A549 (cell line): ENCODE measurements around the gene TMEM164.

ENCODE experiments used
- BHLHE40 ChIP-seq: IDR thresholded peaks from 2 replicates; pipeline ENCODE4 v1.6.1; 2012; ENCODE audit warnings: low read depth, low read length, inconsistent platforms
- CBX2 ChIP-seq: fragments of 200-600 bp; sonication (generic); IDR thresholded peaks from 2 replicates; pipeline ENCODE4 v1.6.1; 2016; ENCODE audit warnings: low read depth, mild to moderate bottlenecking, borderline replicate concordance
- CHD2 ChIP-seq: fragments of 150-350 bp; IDR thresholded peaks from 2 replicates; pipeline ENCODE4 v1.6.1; 2014; ENCODE audit warnings: low read length; ENCODE audit not compliant: partially characterized antibody
- HMGXB4 ChIP-seq: fragments of 250-450 bp; sonication (Bioruptor Pico); IDR thresholded peaks from 2 replicates; pipeline ENCODE4 v1.5.0; 2021; ENCODE audit warnings: mild to moderate bottlenecking, moderate library complexity, borderline replicate concordance
- JUN ChIP-seq, 2 experiments: fragments of >200 bp; sonication (Bioruptor Twin); formaldehyde crosslinking; IDR thresholded peaks; 2 replicates in 1 of 2; 3 replicates in 1 of 2; pipeline ENCODE4 v1.6.1; 2016 to 2017
- MYC ChIP-seq: IDR thresholded peaks from 2 replicates; pipeline ENCODE4 v1.6.1; 2012; ENCODE audit warnings: mild to moderate bottlenecking, inconsistent platforms, low read length, improper control_type of control experiment, borderline replicate concordance
- RCOR1 ChIP-seq: fragments of 150-350 bp; IDR thresholded peaks from 2 replicates; pipeline ENCODE4 v1.6.1; 2014; ENCODE audit warnings: antibody characterized with exemption, low read length, low read depth
- SREBF2 ChIP-seq: fragments of 450-650 bp; IDR thresholded peaks from 2 replicates; pipeline ENCODE4 v1.6.1; 2014; ENCODE audit warnings: mild to moderate bottlenecking, moderate library complexity
- ZC3H11A ChIP-seq: fragments of 450-650 bp; IDR thresholded peaks from 2 replicates; pipeline ENCODE4 v1.6.1; 2014; ENCODE audit warnings: antibody characterized with exemption, mild to moderate bottlenecking
- TF ChIP-seq, protein P1 (sequence below): fragments of >200 bp; sonication (Bioruptor Twin); formaldehyde crosslinking; IDR thresholded peaks from 3 replicates; pipeline ENCODE4 v1.5.1; 2016
- TF ChIP-seq, protein P2 (sequence below): IDR thresholded peaks from 2 replicates; pipeline ENCODE4 v1.6.1; 2012
- TF ChIP-seq, protein P3 (sequence below): IDR thresholded peaks from 2 replicates; pipeline ENCODE4 v1.6.1; 2012

GRCh38 chrX:110172215-110172614 is 169.3 kb downstream of the TMEM164 start:
- TF ChIP-seq, protein P1, sequence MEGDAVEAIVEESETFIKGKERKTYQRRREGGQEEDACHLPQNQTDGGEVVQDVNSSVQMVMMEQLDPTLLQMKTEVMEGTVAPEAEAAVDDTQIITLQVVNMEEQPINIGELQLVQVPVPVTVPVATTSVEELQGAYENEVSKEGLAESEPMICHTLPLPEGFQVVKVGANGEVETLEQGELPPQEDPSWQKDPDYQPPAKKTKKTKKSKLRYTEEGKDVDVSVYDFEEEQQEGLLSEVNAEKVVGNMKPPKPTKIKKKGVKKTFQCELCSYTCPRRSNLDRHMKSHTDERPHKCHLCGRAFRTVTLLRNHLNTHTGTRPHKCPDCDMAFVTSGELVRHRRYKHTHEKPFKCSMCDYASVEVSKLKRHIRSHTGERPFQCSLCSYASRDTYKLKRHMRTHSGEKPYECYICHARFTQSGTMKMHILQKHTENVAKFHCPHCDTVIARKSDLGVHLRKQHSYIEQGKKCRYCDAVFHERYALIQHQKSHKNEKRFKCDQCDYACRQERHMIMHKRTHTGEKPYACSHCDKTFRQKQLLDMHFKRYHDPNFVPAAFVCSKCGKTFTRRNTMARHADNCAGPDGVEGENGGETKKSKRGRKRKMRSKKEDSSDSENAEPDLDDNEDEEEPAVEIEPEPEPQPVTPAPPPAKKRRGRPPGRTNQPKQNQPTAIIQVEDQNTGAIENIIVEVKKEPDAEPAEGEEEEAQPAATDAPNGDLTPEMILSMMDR, result no peak
- TF ChIP-seq MYC (no peak), CBX2 (no peak), BHLHE40 (no peak), ZC3H11A (no peak), RCOR1 (no peak), CHD2 (no peak), JUN (IDR thresholded peaks at IDR 0.05) (no peak), HMGXB4 (CRISPR knock-in tag) (no peak), SREBF2 (no peak)
- TF ChIP-seq, protein P2, sequence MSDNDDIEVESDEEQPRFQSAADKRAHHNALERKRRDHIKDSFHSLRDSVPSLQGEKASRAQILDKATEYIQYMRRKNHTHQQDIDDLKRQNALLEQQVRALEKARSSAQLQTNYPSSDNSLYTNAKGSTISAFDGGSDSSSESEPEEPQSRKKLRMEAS, result no peak
- TF ChIP-seq, protein P3, sequence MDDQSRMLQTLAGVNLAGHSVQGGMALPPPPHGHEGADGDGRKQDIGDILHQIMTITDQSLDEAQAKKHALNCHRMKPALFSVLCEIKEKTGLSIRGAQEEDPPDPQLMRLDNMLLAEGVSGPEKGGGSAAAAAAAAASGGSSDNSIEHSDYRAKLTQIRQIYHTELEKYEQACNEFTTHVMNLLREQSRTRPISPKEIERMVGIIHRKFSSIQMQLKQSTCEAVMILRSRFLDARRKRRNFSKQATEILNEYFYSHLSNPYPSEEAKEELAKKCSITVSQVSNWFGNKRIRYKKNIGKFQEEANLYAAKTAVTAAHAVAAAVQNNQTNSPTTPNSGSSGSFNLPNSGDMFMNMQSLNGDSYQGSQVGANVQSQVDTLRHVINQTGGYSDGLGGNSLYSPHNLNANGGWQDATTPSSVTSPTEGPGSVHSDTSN, result no peak
